Measurements from ENCODE around the gene CTSL.
"Not testable (repeated sequence)": the region's sequence is repeated elsewhere in the genome, so short reads cannot be mapped to it uniquely, and the experiment has no call there.

The CTSL gene

DNA sequence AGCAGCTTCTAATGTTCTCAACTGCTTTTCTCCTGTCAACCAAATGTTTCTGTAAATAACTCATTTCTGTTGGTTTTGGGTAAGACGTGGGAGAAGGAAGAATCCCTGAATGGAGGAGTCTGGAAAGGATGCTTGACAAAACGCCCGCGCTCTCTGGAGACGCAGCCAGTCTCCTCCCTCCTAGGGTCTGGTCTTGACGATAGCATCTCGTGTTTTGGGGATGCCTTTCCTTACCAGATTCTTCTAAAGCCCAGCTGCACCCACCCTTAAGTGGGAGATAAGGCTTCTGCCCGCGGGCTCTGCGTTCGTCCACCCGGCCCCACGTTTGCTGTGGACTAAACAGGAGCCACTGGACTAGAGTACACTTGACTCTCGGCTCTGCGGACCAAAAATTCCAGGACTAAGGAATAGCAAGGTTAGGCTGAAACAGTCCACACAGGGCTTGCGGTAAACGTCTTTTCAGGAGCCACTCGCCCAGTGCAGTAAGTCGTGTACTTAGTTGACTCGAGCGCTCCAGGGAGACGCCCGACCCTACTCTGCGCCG, 491 bp upstream of the CTSL start:
- peak in 1 of 2 experiments; percentile 42 for DNase-seq

DNA sequence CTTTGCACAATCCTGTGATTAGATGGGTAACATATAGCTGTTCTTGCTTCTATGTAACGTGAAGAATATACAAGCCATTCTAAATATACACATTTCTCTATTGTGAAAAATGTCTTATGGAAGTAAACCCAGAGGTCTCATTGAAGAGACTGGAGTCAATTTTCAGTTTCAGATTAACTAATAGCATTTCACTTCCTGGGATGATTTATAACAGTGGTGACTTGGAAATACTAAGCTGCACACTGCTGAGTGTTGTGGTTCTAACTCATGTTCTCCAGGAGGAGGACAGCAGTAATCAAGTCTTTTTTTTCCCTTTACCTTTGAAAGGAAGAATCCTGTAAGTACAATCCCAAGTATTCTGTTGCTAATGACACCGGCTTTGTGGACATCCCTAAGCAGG, 3.3 kb downstream of the CTSL start:
- no peak for DNase-seq

DNA sequence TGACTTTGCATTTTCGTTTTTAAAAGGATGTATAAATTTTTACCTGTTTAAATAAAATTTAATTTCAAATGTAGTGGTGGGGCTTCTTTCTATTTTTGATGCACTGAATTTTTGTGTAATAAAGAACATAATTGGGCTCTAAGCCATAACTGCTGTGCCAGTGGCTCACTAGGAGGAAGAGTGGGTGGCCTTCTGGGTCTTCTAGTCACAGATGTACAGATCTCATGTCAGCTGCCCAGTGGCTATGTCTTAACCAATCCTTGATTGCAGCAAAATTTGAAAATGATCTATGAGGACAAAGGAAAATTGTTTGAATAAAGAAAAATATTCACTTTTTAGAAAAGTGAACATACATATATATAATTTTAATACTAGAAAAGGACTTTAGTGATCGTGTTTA, 5.4 kb downstream of the CTSL start:
- no peak for DNase-seq

DNA sequence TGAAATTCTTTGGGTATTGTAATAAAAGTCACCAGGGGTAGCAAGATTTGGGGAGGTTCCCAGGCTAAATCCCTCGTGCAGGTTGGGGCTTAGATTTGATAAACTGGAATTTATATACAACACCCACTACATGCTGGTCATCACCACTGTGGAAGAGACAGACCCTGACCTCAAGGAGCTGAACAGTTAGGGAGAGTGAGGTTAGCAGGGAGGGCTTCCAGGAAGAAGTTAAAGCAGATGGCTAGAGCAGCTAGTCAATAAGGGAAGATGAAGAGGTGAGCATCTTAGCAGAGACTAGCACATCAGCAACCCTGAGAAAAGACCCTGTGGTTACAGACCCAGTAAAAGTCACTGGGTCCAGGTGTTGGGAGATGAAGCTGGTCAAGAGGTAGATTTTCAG, 6.4 kb downstream of the CTSL start:
- no peak for DNase-seq

DNA sequence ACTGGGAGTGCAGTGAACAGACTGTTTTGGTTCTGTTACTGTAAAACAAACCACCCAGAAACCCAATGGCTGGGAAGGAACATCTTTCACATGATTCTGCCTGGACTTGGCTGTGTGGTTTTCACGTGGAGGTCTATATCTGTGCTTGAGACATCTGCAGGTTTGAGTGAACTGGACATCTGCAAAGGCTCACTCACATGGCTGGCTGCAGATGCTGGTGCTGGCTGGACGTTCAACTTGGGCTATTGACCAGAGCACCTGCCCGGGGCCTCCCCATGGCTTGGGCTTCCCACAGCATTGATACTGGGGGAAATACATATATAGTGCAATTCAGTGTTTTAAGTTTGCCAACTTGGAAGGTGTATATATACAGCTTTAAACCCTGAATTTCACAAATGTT, 6.8 kb downstream of the CTSL start:
- DNase-seq: no peak

DNA sequence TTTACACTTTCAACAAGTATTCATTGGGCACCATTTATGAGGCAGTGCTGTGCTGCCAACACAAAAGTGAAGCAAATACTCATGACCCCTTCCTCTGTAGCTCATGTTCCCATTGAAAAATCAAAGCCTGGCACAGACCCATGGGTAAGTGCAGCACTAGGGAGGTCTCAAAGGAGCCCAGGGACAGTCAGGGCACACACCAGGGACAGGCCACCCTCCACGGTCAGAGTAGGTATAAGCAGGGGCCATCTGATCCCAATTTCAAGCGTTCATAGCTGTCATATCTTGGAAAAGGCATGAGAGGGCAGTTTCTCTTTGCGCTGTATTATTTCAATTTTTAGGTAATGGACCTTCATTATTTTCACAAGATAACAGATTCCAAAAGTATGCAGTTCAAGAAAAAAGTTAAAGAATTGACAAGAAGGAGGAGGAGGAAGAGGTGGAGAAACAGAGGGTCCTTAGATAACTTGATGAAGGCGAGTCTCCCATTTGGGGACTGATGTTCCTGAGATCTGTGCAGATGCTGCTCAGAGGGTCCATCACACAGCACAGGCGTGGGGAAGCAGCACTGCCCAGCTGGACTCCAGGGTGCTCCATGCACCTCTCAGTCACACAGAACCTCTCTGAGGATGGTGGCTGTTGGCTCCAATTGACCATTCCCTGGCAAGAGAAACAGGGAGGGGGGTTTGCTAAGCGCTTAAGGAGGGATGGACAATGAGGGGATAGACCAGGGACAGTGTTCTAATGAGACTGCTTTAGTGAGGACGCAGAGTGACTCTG, 7.5 kb downstream of the CTSL start:
- DNase-seq: no peak

DNA sequence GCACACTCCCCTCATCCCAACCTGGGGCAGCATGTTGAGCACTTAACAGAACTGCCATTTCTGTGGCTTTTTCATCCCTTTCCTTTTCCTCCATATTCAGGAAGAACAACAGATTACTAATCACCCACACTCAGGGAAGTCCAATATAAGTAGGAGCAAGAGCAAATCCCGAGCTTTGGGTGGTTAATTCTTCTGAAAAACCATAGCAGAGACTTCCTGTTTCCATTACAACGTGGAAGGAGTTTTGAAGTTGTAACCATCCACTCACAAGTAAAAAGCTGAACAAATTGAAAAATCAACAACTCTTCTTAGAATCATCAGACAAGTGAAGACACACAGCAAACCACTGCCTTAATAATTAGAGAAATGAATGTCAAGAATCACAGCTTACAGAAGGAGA, 8.2 kb downstream of the CTSL start:
- no peak for DNase-seq

DNA sequence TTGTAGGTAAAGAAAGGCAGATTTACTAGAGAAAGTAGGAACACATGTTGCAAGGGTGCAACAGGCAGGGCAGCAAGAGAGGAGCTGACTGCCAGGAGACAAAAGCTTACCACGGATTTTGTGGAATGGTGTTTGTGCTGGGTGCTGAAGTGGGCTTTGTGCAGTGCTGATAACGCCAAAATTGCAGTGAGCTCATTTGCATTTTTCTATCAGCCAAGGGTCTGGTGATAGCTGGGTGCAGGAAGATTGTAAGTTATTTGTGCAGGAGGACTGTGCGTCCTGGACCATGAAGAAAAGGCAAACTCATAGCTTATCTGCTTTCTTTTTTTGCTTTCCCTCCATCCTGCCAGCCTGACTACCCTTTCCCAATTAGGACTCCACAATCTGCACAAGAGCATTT, 13.6 kb downstream of the CTSL start:
- DNase-seq: no peak

DNA sequence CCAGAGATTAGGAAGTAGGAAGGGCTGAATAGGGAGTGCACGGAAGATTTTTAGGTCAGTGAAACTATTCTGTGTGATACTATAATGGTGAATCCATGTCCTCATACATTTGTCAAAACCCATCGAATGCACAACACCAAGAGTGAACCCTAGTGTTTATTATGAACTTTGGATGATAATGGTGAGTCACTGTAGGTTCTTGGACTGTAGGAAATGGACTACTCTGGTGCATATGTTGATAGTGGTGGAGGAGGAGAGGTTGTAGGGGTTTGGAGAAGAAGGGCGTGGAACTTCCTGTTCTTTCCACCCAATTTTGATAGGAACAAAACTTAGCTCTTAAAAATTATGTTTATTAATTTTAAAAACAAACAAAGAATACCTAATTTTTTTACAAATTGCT, 14.3 kb downstream of the CTSL start:
- DNase-seq: no peak

DNA sequence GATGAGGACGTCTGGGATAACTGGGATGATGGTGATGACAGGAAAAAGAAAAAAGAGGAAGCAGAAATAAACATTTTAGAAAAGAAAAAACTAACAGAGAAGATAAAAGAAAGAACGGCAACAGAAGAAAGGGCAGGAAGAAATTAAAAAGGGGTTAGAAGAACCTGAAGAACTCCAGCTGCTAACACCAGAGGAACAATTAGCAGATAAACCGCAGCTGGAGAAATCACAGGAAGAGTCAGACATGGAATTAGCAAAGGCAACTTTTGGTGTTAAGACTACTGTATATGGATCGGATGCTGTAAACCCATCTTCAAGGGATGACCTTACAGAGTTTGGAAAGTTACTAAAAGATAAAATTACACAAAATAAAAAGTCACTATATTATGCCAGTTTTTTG, 15.4 kb downstream of the CTSL start:
- no peak for DNase-seq

DNA sequence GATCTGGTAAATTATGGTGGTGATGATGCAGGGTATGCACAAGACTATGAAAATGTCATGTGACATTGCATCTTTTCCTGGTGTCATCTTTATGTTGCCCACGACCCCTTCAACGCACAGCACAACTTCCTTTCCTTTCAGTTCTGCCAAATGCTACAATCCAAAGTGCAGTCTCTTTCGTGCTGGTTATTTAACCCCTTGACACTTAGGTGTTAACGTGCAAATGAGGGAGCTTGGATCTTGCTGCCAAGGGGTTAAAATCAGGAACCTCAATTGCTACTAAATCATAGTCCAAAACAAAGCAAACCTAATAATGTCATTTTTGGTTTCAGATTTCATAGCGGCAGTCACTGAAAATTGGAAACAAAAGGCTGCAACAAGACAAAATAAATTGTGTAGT, 16.0 kb downstream of the CTSL start:
- DNase-seq: no peak

DNA sequence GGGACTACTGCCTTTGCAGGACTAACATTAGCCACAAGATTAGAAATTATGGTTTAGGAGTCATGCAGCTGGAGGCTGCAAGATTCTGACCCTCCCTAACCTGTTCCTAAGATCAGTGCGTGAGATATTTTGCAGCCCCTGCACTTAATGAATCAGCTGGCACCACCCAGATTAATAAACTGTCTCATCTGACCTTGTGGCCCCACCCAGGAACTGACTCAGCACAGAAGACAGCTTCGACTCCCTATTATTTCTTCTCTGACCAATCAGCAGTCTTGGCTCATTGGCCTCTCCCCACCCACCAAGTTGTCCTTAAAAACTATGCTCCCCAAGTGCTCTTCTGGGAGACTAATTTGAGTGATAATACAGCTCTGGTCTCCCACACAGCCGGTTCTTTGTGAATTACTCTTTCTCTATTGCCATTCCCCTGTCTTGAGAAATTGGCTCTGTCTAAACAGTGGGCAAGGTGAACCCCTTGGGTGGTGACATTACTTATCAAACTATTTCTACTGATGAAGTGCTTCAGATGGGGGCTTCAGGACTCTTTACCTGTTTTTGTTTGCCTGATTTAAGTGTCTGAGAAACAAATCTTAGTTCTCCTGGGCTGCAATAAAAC, 17.0 kb downstream of the CTSL start:
- DNase-seq: no peak

DNA sequence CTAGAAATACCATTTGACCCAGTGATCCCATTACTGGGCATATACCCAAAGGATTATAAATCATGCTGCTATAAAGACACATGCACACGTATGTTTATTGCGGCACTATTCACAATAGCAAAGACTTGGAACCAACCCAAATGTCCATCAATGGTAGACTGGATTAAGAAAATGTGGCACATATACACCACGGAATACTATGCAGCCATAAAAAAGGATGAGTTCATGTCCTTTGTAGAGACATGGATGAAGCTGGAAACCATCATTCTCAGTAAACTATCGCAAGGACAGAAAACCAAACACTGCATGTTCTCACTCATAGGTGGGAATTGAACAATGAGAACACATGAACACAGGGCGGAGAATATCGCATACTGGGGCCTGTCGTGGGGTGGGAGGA, 18.3 kb downstream of the CTSL start:
- DNase-seq: not testable (repeated sequence)

DNA sequence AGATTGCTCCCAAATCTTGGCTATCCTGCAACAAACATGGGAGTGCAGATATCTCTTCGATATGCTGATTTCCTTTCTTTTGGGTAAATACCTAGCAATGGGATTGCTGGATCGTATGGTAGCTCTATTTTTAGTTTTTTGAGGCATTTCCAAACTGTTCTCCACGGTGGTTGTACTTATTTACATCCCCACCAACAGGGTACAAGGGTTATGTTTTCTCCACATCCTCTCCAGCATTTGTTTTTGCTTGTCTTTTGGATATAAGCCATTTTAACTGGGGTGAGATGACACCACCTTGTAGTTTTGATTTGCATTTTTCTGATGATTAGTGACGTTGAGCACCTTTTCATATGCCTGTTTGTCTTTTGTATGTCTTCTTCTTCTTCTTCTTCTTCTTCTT, 20.3 kb downstream of the CTSL start:
- no peak for DNase-seq

DNA sequence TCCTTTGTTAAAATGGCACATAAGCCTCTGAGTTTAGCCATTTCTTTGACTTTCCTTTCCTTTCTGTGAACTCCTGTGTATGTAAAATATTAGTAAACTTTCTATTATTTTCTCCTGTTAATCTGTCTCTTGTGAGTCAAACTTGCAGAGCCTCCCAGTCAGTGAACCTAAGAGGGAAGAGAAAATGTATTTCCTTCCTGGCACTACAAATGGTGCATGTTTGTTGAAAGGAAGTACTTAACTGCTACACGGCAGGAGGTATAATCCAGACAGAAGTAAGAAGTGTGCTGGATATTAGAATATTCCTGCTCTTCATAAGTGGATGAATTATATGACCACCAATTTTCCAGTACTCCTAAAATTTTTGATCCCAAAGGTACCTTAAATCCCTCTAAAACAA, 23.0 kb downstream of the CTSL start:
- DNase-seq: no peak

DNA sequence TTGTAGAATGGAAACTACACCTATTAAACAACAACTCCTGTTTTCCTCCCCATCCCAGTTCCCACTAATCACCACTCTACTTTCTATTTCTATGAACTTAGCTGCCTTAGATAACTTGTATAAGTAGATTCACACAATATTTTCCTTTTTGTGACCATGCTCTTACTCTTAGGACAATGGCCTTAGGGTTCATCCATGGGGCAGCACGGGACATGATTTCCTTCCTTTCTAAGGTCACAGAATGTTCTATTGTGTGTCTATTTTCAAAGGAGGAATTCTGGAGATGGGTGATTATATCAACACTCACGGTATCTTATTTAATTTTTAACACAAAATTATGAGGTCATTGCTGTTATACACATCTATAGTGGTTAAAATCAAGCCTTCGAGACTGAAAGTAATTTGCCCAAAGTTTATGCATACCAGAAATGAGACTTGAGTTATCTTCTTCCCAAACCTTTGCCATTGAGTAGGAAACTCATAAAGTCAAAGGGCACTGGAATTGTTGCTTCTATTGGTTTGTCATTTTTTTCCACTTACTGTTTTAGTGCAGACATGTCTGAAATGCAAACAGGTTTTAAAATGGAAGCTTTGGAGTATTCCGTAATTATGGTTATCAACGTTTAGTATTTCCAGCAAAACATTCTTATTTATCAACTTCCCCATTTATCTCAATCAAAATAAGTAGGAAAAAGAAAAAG, 23.6 kb downstream of the CTSL start:
- DNase-seq: no peak

DNA sequence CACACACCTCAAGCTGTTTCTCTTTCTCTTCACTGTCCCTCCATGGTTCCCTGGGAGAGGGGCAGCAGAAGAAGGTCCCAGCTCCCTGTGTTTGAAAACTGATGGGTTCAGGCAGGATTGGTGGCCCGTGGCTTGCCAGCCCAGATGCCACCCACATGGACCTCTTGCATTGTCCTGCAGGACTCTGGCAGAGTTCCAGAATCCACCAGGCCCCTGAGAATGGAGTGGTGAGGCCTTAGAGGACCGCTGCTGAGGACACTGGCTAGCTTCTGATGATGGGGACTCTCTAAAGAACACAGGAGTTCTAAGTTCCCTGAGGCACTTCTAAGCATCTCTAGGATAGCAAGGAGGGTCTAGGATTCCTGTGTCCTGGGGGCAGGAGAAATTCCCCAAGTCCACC, 24.8 kb downstream of the CTSL start:
- DNase-seq: no peak

DNA sequence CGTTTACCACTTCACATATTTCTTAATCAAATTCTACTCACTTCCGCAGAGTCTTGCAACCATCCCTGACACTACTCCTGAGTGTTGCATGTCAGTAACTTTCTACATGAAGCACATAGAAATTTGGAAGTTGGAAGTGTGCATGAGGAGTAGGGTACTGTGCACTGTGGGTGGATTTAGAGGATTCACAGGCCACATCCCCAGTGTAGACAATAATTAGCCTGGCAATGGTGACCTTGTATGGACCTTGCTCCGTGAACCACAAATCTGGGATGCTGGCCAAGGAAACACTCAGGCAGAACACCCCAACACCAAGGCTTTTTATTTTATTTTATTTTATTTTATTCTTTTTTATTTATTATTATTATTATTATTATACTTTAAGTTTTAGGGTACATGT, 25.5 kb downstream of the CTSL start:
- no peak for DNase-seq

DNA sequence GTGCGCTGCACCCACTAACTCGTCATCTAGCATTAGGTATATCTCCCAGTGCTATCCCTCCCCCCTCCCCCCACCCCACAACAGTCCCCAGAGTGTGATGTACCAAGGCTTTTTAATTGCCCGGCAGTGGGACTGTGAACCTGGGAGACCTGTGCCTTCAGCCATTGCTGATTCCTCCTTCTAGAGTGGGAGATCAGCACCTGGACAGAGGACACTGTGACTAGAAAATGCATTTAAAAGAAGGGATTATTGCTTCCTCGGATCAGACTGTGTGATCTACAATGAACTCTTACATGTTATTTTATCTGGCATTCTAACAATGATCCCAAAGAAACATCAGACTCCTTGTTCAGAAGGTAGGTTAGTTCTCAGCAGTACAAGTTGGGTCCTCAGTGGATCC, 25.9 kb downstream of the CTSL start:
- no peak for DNase-seq

DNA sequence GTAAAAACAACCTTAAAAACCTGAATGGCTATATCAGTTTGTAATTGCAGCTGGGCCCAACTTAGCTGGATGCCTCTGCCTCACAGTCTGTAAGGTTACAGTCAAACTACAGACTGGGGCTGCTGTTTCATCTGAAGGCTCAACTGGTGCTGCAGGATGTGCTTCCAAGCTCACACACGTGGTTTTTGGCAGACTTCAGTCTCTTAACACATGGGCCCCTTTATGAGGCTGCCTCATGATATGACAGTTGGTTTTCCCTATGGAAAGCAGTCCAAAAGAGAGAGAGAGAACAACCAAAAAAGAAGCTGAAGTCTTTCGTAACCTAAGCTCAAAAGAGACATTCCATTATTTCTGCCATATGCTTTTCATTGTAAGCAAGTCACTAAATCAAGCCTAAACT, 27.4 kb downstream of the CTSL start:
- no peak for DNase-seq

DNA sequence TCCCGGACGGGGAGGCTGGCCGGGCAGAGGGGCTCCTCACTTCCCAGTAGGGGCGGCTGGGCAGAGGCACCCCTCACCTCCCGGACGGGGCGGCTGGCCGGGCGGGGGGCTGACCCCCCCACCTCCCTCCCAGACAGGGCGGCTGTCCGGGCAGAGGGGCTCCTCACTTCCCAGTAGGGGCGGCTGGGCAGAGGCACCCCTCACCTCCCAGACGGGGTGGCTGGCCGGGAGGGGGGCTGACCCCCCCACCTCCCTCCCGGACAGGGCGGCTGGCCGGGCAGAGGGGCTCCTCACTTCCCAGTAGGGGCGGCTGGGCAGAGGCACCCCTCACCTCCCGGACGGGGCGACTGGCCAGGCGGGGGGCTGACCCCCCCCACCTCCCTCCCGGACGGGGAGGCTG, 32.4 kb downstream of the CTSL start:
- DNase-seq: not testable (repeated sequence)

DNA sequence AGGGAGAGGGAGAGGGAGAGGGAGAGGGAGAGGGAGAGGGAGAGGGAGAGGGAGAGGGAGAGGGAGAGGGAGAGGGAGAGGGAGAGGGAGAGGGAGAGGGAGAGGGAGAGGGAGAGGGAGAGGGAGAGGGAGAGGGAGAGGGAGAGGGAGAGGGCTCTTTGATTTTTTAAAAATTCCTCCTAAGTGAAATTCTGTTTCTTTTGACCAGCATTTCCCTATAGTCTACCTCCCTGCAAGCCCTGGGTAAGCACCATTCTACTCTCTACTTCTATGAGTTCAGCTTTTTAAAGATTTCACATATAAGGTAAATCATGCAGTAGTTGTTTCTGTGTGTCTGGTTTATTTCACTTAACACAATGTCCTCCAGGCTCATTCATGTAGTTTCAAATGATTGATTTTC, 34.1 kb downstream of the CTSL start:
- not testable (repeated sequence) for DNase-seq

DNA sequence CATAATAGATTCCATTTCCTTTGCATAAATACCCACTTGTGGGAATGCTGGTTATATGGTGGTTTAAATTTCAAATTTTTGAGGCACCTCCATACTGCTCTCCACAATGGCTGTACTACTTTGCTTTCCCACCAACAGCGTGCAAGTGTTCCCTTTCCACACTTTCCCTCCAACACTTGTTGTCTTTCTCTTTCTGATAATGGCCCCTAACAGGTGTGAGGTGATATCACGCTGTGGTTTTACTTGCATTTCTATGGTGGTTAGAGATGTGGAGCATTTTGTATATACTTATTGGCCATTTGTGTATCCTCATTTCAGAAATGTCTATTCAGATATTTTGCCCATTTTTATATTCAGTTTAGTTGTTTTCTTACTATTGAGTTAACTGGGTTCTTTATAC, 34.6 kb downstream of the CTSL start:
- DNase-seq: no peak

DNA sequence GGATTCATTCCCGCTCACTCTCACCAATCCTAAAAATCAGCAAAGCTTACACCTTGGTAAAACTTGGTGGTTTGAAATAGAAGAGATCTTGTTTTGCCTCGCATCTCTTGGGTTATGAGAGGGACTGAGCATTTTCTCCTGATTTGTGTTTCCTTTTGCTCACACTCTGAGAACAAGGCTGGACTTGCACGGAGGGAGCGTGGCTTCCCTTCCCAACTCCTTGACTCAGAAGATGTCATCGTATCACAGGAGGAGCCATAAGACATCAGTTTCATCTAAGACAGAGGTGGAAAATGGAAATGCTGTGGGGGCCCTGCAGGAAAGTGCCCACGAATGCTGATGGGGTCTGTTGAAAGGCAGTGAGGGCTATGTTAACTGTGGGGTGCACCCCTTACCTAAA, 37.4 kb downstream of the CTSL start:
- DNase-seq: no peak
